A673 (cell line): ENCODE data around the gene ARMC8. TPM values are rescaled to one million over a fixed set of nuclear protein-coding genes. Genes with fewer than 3 reads are reported as not detected.

Source experiments
- BruUV-seq: library from RNA; stranded (reverse); fragments of 400-500 nt; replicated peaks from 2 replicates; lab custom pipeline; 2021; lab: Mats Ljungman, UMichigan
- CTCF ChIA-PET: fragments of 300-600 bp; sonication (Branson Sonifier 250); formaldehyde crosslinking; loops from one replicate; lab custom pipeline; 2022; ENCODE audit warnings: antibody characterized with exemption; lab: Charles Lee
- POLR2A ChIA-PET: fragments of 300-600 bp; sonication (Branson Sonifier 250); formaldehyde crosslinking; loops from one replicate; lab custom pipeline; 2022; ENCODE audit warnings: antibody characterized with exemption; ENCODE audit not compliant: low non-redundant PET; lab: Charles Lee
- DNase-seq: peaks from one replicate; pipeline ENCODE4 v3.0.0-alpha.2; 2015; ENCODE audit warnings: low spot score
- H3K27ac ChIP-seq: fragments of 200-600 bp; sonication (generic); 2 replicates; pipeline ENCODE4 v1.5.1; 2016; ENCODE audit warnings: mixed run types, low read depth, mild to moderate bottlenecking, mixed read lengths, antibody characterized with exemption, low read length; ENCODE audit not compliant: poor library complexity, severe bottlenecking
- H3K27me3 ChIP-seq: fragments of 200-600 bp; sonication (generic); replicated peaks from 2 replicates; pipeline ENCODE4 v1.6.1; 2017; ENCODE audit warnings: mixed run types, low read depth, mild to moderate bottlenecking, mixed read lengths, antibody characterized with exemption, low read length; ENCODE audit not compliant: insufficient read depth, poor library complexity
- H3K36me3 ChIP-seq: fragments of 200-600 bp; sonication (generic); 2 replicates; pipeline ENCODE4 v1.6.1; 2016; ENCODE audit warnings: mixed run types, mild to moderate bottlenecking, mixed read lengths, antibody characterized with exemption, low read length; ENCODE audit not compliant: insufficient read depth, poor library complexity, severe bottlenecking
- H3K4me1 ChIP-seq: fragments of 200-600 bp; sonication (generic); 2 replicates; pipeline ENCODE4 v1.6.1; 2017; ENCODE audit warnings: mixed run types, mild to moderate bottlenecking, mixed read lengths, antibody characterized with exemption, low read length; ENCODE audit not compliant: insufficient read depth, poor library complexity, severe bottlenecking
- H3K4me3 ChIP-seq: fragments of 200-600 bp; sonication (generic); 2 replicates; pipeline ENCODE4 v1.5.1; 2016; ENCODE audit warnings: low read depth, mixed run types, mild to moderate bottlenecking, mixed read lengths, low read length; ENCODE audit not compliant: poor library complexity, severe bottlenecking
- H3K9me3 ChIP-seq: fragments of 200-600 bp; sonication (generic); 2 replicates; pipeline ENCODE4 v1.6.1; 2016; ENCODE audit warnings: mixed run types, low read depth, mild to moderate bottlenecking, mixed read lengths, antibody characterized with exemption, low read length; ENCODE audit not compliant: poor library complexity, severe bottlenecking
- CTCF ChIP-seq: fragments of 300-800, 200-600 bp; sonication (generic); conservative IDR thresholded peaks from 2 replicates; pipeline ENCODE4 v1.5.1; 2017; ENCODE audit warnings: low read depth, mild to moderate bottlenecking, antibody characterized with exemption, low read length, moderate library complexity, mixed read lengths
- EZH2 ChIP-seq: fragments of 200-600 bp; sonication (generic); IDR thresholded peaks from 2 replicates; pipeline ENCODE4 v1.6.1; 2017; ENCODE audit warnings: borderline replicate concordance, low read depth, mild to moderate bottlenecking, mixed read lengths, antibody characterized with exemption, low read length; ENCODE audit not compliant: poor library complexity, severe bottlenecking
- intact Hi-C: fragments of 100-400 bp; cut with micrococcal nuclease; formaldehyde crosslinking; loops from one replicate; pipeline ENCODE4 v1.10.0; 2022; ENCODE audit not compliant: unreplicated experiment
- total RNA-seq: library from RNA; stranded (reverse); gene quantifications from 2 replicates; pipeline ENCODE4 v1.2.3, GENCODE V29; 2021

ARMC8 gene
- total RNA-seq, 1 experiment from 2014 or later: 55.8 TPM

DNA sequence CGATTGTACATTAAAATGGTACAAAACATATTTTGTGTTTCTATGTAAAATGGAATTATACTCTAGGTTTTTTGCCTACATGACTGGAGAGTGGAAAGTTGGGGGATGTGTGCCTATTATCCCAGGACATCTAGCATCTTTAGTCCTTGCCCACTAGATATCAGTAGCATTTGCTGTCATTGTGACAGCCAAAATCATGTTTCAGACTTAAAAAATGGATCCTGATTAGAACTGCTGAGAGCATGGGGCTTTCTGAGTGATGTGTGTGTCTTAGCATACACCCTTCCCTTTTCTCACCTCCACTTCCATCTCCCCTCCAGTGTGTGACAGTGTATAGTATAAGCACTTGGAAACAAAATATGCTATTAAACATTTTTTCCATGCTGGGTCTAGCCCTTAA, 13.3 kb downstream of the ARMC8 start:
- Histone ChIP-seq H3K27ac (no peak overlapping the region), H3K9me3 (no peaks in the 10 kb centered on the region), H3K36me3 (no peaks in the 10 kb centered on the region), H3K27me3 (no peaks in the 10 kb centered on the region), H3K4me1 (no peaks in the 10 kb centered on the region), H3K4me3 (no peak overlapping the region)
- POLR2A ChIA-PET: no interaction called here
- BruUV-seq: no TSS peak
- CTCF ChIA-PET: no interaction called here
- intact Hi-C loops: no loop called here
- no peak for TF ChIP-seq EZH2
- no peak for TF ChIP-seq CTCF
- DNase-seq: no peak

DNA sequence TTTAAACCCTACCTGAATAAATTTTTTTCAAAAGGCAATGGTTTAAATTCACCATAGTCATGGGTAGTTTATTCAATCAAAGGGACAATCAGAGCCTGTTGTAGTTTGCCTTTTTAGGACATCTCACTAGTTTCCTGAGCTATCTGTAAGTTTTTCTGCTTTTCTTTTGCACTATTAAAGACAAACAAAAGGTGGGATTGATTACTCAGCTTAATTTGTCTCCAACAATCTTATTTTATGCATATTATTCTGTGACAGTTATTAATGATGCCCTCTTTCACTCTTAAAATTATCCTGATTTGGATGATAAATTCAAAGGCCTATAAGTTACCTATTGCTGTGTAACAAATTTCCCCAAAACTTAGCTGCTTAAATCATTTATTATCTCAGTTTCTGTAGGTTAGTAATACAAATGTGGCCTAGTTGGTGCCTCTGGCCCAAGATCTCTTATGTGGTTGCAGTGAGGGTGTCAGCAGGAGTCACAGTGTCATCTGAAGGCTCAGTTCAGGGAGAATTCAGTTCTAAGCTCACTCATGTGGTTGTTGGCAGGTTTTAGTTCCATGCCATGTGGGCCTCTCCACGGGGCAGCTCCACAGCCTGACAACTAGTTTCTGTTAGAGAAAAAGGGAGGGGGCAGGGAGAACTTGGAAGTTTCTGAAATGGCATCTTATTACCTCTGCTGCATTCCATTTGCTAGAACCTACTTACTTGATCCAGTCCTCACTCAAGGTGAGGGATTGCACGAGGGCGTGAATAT, 16.0 kb downstream of the ARMC8 start:
- Histone ChIP-seq H3K27ac (no peak overlapping the region), H3K4me3 (no peak overlapping the region), H3K36me3 (no peaks in the 10 kb centered on the region), H3K27me3 (no peaks in the 10 kb centered on the region), H3K9me3 (no peaks in the 10 kb centered on the region), H3K4me1 (no peaks in the 10 kb centered on the region)
- intact Hi-C loops: no loop called here
- ChIA-PET CTCF (no interaction called here), POLR2A (no interaction called here)
- BruUV-seq: no TSS peak
- DNase-seq: no peak
- no peak for TF ChIP-seq EZH2
- no peak for TF ChIP-seq CTCF

GRCh38 chr3:138203938-138204337, 16.8 kb downstream of the ARMC8 start:
- no peak overlapping the region for H3K4me3 ChIP-seq
- ChIA-PET CTCF (no interaction called here), POLR2A (no interaction called here)

More at GRCh38 chr3:138203938-138204337, 16.8 kb downstream of the ARMC8 start:
- H3K4me1 ChIP-seq: no peaks in the 10 kb centered on the region
- DNase-seq: no peak
- intact Hi-C loops: no loop called here
- TF ChIP-seq CTCF (no peak), EZH2 (no peak)
- H3K36me3 ChIP-seq: no peaks in the 10 kb centered on the region
- no peak overlapping the region for H3K27ac ChIP-seq
- no peaks in the 10 kb centered on the region for H3K9me3 ChIP-seq
- BruUV-seq: no TSS peak
- H3K27me3 ChIP-seq: no peaks in the 10 kb centered on the region
